ENCODE measurements around the gene TOGARAM2.

- TF ChIP-seq CTCF (conservative IDR thresholded peaks at IDR 0.05; ENCODE audit: low read length) (no peak), EZH2phosphoT487 (IDR thresholded peaks at IDR 0.05; ENCODE audit: borderline replicate concordance, low read depth, low read length) (no peak)
These were observed 95.0 kb downstream of the TOGARAM2 start for GRCh38 chr2:29075894-29076705.

Data from OCI-LY7 (cell line).